ENCODE data around the gene COQ8B. TPM values are rescaled to one million over a fixed set of nuclear protein-coding genes. Genes with fewer than 3 reads are reported as not detected.

Gene COQ8B
- polyA plus RNA-seq, 1 experiment, result 35.3 TPM

- POLR2A ChIA-PET, result no interaction called here
- no peak for TF ChIP-seq CTCF (IDR thresholded peaks at IDR 0.05; ENCODE audit: insufficient read depth, low read depth, low read length)
- Histone ChIP-seq H3K27me3 (ENCODE audit: control insufficient read depth, insufficient read depth, low read length) (no peaks in the 10 kb centered on the region), H3K36me3 (ENCODE audit: control insufficient read depth, insufficient read depth, low read length) (peaks cover 11% of the 10 kb centered on the region), H3K4me3 (ENCODE audit: low read depth, low read length) (no peak overlapping the region)
- CTCF ChIA-PET, result interaction anchor here (0.6 to 0.8 kb wide), 3 partner anchors 77 to 1132 kb away, joined by 3 to 4 read pairs (median 3); no protein-coding TSS in a partner anchor
- DNase-seq (ENCODE audit: low read depth), result no peak
These were observed 4.4 kb upstream of the COQ8B start for GRCh38 chr19:40721140-40721486.

DNA sequence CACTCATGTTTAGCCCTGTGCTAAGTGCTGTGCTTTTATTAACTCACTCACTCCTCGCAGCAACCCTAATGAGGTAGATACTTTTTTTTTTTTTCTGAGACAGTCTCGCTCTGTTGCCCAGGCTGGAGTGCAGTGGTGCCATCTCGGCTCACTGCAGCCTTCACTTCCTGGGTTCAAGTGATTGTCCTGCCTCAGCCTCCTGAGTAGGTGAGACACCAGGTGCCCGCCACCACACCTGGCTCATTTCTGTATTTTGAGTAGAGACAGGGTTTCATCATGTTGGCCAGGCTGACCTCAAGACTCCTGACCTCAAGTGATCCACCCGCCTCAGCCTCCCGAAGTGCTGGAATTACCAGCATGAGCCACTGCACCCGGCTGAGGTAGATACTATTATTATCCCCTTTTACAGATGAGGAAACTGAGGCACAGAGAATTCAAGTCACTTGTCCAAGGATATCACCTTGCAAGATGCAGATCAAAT lies 2.8 kb upstream of the COQ8B start:
- ChIA-PET CTCF (interaction anchor here (0.8 kb wide), 1 partner anchor 17 kb away, joined by 3 read pairs; no protein-coding TSS in a partner anchor), POLR2A (no interaction called here)
- no peak for DNase-seq (ENCODE audit: low read depth)
- TF ChIP-seq CTCF (IDR thresholded peaks at IDR 0.05; ENCODE audit: insufficient read depth, low read depth, low read length), result no peak
- Histone ChIP-seq H3K36me3 (ENCODE audit: control insufficient read depth, insufficient read depth, low read length) (peaks cover 5% of the 10 kb centered on the region), H3K4me3 (ENCODE audit: low read depth, low read length) (peak overlapping the region; percentile 70), H3K27me3 (ENCODE audit: control insufficient read depth, insufficient read depth, low read length) (no peaks in the 10 kb centered on the region)

DNA sequence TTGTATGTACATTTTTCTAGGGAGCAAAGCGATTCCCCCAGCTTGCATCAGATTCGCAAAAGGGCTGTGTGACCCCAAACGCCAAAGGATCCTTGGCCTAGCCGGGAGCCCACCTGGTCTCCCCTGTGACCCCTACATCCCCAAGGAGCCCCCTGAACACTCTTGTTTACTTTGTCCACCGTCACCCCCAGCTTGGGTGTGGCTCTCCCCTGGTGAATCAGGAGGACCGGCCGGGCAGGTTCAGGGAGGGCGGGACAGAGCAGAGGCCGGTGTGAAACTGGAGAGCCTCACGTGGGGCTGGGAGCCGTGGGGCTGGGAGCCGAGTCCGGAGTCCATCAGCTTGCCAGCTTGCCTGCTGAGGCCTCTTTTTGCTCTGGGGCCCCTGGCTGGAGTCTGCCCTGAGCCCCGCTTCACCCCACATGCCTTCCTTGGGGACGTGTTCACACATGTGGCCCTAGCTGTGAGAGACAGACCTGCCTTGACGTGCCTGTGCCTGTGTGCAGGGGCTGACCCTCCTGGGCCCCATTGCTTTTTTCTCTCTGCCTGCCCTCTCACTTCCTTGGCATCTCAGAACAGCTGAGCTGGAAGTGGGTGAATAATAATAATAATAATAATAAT lies 2.2 kb upstream of the COQ8B start:
- Histone ChIP-seq H3K4me3 (ENCODE audit: low read depth, low read length) (peak overlapping the region; percentile 70), H3K36me3 (ENCODE audit: control insufficient read depth, insufficient read depth, low read length) (no peaks in the 10 kb centered on the region; the same call in none of the 2 replicates), H3K27me3 (ENCODE audit: control insufficient read depth, insufficient read depth, low read length) (no peaks in the 10 kb centered on the region)
- DNase-seq (ENCODE audit: low read depth), result no peak
- TF ChIP-seq CTCF (IDR thresholded peaks at IDR 0.05; ENCODE audit: insufficient read depth, low read depth, low read length), result no peak
- POLR2A ChIA-PET, result no interaction called here
- CTCF ChIA-PET, result interaction anchor here (0.8 kb wide), 2 partner anchors 9 to 17 kb away, joined by 3 read pairs; no protein-coding TSS in a partner anchor

DNA sequence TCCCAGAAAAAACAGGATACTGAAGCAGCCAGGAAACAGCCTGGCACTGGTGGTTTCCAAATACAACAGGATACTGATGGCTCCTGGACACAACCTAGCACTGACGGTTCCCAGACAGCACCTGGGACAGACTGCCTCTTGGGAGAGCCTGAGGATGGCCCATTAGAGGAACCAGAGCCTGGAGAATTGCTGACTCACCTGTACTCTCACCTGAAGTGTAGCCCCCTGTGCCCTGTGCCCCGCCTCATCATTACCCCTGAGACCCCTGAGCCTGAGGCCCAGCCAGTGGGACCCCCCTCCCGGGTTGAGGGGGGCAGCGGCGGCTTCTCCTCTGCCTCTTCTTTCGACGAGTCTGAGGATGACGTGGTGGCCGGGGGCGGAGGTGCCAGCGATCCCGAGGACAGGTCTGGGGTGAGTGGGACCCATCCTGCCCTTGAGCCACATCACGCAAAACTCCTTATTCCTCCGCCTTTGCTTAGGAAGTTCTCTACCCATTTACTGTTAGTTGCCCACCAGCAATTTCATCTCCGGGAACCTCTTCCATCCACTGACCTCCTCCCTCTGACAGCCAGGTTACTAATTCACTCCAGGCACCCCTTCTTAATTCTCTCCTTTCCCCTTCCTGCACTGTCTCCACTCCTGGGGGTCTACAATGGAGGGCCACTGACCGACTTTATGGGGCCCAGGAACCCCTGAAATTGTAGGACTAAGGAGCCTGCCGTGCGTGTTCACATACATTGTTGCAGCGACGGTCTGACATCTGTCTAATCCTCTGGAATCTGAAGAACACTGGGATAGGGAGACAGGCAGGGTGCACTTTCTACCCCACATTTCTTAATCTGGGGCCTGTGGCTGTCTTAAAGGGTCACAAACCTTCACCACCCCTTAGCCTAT lies 1.4 kb upstream of the COQ8B start:
- H3K36me3 ChIP-seq (ENCODE audit: control insufficient read depth, insufficient read depth, low read length), result no peaks in the 10 kb centered on the region; the same call in none of the 2 replicates
- no peak for TF ChIP-seq CTCF (IDR thresholded peaks at IDR 0.05; ENCODE audit: insufficient read depth, low read depth, low read length)
- DNase-seq (ENCODE audit: low read depth), result no peak
- no peaks in the 10 kb centered on the region for H3K27me3 ChIP-seq (ENCODE audit: control insufficient read depth, insufficient read depth, low read length)
- H3K4me3 ChIP-seq (ENCODE audit: low read depth, low read length), result peak overlapping the region; percentile 70
- ChIA-PET CTCF (interaction anchor here (0.8 to 1.5 kb wide), 3 partner anchors 9 to 616 kb away, joined by 3 to 12 read pairs (median 3); no protein-coding TSS in a partner anchor), POLR2A (no interaction called here)

- peak overlapping the region; percentile 70 for H3K4me3 ChIP-seq (ENCODE audit: low read depth, low read length)
- CTCF ChIA-PET, result interaction anchor here (0.6 to 1.9 kb wide), 4 partner anchors 53 to 661 kb away, joined by 3 to 12 read pairs (median 4); no protein-coding TSS in a partner anchor
- TF ChIP-seq CTCF (IDR thresholded peaks at IDR 0.05; ENCODE audit: insufficient read depth, low read depth, low read length), result no peak
- POLR2A ChIA-PET, result no interaction called here
- no peak for DNase-seq (ENCODE audit: low read depth)
- H3K36me3 ChIP-seq (ENCODE audit: control insufficient read depth, insufficient read depth, low read length), result no peaks in the 10 kb centered on the region; the same call in none of the 2 replicates
- no peaks in the 10 kb centered on the region for H3K27me3 ChIP-seq (ENCODE audit: control insufficient read depth, insufficient read depth, low read length)
These were observed 716 bp upstream of the COQ8B start for GRCh38 chr19:40717325-40717879.

All from BJ (cell line).